ENCODE data around the gene SMIM45.
A peak's percentile ranks its signal among the peaks of the same experiment; 100 is the strongest.

SMIM45 gene

DNA sequence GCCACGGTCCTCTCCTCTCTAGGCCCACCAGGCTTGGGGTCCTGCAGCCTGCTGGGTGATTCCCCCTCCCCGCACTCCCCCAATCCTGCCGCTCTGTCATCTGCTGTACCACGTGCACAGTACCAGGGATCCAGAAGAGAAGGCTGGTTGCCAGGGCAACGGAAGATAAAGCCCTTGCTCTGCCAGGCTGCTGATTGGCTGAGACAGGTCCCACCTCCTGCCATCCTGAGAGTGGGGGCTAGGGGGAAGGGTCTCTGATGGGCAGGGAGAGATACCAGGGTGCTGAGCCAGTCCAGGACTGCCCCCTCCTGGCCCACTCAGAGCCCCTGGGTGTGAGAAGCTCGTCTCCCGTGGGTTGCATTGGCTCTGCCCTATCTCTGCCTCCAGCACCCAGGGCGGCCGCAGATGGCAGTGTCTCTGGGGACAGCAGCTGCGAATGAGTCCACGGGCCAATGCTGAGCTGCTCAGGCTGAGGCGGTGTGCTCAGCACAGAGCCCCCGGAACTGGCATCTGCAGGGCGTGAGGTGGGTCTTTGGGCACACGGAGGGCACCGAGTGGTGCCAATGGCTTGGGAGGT, at the start of gene SMIM45:
Gene SMIM45 (plus strand): TSS at position 253 of the 577 bp plus-strand sequence.
- H3K4me1 Mint-ChIP-seq (ENCODE audit: low read depth): peaks cover 6% of the 10 kb centered on the region
- no peak within 1 kb of the TSS for H3K4me3 Mint-ChIP-seq (ENCODE audit: low read depth)
- TF ChIP-seq, protein P1, sequence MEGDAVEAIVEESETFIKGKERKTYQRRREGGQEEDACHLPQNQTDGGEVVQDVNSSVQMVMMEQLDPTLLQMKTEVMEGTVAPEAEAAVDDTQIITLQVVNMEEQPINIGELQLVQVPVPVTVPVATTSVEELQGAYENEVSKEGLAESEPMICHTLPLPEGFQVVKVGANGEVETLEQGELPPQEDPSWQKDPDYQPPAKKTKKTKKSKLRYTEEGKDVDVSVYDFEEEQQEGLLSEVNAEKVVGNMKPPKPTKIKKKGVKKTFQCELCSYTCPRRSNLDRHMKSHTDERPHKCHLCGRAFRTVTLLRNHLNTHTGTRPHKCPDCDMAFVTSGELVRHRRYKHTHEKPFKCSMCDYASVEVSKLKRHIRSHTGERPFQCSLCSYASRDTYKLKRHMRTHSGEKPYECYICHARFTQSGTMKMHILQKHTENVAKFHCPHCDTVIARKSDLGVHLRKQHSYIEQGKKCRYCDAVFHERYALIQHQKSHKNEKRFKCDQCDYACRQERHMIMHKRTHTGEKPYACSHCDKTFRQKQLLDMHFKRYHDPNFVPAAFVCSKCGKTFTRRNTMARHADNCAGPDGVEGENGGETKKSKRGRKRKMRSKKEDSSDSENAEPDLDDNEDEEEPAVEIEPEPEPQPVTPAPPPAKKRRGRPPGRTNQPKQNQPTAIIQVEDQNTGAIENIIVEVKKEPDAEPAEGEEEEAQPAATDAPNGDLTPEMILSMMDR (IDR thresholded peaks at IDR 0.05; ENCODE audit: unreplicated experiment): no peak
- no peaks in the 10 kb centered on the region for H3K9me3 Mint-ChIP-seq (ENCODE audit: low read depth)
- peak within 1 kb of the TSS; percentile 74 for H3K27ac Mint-ChIP-seq
- no peaks in the 10 kb centered on the region for H3K36me3 Mint-ChIP-seq (ENCODE audit: insufficient read depth)
- H3K27me3 Mint-ChIP-seq: no peaks in the 10 kb centered on the region
- DNase-seq (ENCODE audit: low spot score, unreplicated experiment): no peak

DNA sequence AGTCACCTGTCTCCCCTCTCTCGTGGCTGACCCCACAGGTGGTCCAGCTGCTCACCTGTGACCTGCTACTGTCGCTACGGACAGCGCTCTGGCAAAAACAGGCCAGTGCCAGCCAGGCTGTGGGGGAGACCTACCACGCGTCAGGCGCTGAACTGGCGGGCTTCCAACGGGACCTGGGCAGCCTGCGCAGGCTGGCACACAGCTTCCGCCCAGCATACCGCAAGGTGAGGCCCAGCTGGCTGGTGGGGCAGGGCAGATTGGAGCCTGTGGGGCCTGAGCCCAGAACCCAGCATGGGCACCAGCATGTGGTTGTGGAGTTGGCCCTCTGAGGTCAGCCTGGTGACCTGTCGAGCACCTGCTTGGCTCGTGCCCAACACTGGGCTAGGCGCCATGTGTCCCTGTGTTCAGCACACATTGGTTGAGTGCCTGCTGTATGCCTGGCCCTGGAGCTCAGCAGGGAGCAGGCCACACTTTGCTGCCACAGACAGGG, 49.0 kb upstream of the SMIM45 start:
- H3K4me1 Mint-ChIP-seq (ENCODE audit: low read depth): no peaks in the 10 kb centered on the region
- no peak overlapping the region for H3K27ac Mint-ChIP-seq
- no peaks in the 10 kb centered on the region for H3K9me3 Mint-ChIP-seq (ENCODE audit: low read depth)
- peaks cover 13% of the 10 kb centered on the region for H3K36me3 Mint-ChIP-seq (ENCODE audit: insufficient read depth)
- DNase-seq (ENCODE audit: low spot score, unreplicated experiment): no peak
- H3K27me3 Mint-ChIP-seq: peaks cover 3% of the 10 kb centered on the region
- TF ChIP-seq, protein P1 (IDR thresholded peaks at IDR 0.05; ENCODE audit: unreplicated experiment): no peak
- H3K4me3 Mint-ChIP-seq (ENCODE audit: low read depth): no peak overlapping the region

DNA sequence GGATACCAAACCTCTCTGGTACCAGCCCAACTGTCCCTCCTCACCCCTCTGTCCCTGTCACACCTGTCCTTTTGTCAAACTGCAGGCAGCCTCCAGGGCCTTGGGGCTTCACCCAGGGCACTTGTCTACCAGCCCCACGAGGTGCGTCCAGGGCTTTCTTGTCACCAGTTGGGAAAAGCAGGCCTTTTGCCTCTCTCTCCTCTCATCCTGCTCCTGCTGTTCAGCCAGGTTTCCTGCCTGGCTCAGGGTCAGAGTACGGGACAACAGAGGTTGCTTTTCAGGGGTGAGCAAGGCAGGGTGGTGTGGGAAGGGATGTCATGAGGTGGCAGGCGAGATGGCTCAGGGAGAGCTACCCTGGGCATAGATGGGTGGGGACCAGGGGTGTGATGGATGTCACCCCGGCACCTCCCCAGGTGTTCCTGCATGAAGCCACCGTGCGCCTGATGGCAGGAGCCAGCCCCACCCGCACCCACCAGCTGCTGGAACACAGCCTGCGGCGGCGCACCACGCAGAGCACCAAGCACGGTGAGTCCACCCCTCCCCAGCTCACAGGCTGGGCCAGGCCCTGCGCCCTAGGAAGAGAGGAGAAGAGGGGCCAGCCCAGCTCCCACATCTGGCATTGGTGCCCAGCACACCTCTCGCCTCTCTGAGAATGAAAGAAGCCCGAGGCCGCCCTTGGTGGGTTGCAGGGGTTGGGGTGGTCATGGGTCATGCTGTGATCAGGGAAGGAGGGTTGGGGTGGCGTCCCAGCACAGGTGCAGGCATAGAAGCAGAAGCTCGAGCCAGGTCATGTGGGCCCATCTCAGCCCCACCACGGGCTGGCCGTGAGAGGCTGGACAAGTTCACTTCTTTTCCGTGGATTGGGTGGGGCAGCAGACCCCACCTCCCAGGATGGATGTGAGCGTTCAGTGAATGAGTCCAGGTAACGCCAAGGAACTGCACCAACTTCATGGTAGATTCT, 47.2 kb upstream of the SMIM45 start:
- no peak for DNase-seq (ENCODE audit: low spot score, unreplicated experiment)
- no peak overlapping the region for H3K4me3 Mint-ChIP-seq (ENCODE audit: low read depth)
- H3K4me1 Mint-ChIP-seq (ENCODE audit: low read depth): no peaks in the 10 kb centered on the region
- H3K27me3 Mint-ChIP-seq: peaks cover 13% of the 10 kb centered on the region
- peaks cover 9% of the 10 kb centered on the region for H3K36me3 Mint-ChIP-seq (ENCODE audit: insufficient read depth)
- TF ChIP-seq, protein P1 (IDR thresholded peaks at IDR 0.05; ENCODE audit: unreplicated experiment): no peak
- no peak overlapping the region for H3K27ac Mint-ChIP-seq
- no peaks in the 10 kb centered on the region for H3K9me3 Mint-ChIP-seq (ENCODE audit: low read depth)

DNA sequence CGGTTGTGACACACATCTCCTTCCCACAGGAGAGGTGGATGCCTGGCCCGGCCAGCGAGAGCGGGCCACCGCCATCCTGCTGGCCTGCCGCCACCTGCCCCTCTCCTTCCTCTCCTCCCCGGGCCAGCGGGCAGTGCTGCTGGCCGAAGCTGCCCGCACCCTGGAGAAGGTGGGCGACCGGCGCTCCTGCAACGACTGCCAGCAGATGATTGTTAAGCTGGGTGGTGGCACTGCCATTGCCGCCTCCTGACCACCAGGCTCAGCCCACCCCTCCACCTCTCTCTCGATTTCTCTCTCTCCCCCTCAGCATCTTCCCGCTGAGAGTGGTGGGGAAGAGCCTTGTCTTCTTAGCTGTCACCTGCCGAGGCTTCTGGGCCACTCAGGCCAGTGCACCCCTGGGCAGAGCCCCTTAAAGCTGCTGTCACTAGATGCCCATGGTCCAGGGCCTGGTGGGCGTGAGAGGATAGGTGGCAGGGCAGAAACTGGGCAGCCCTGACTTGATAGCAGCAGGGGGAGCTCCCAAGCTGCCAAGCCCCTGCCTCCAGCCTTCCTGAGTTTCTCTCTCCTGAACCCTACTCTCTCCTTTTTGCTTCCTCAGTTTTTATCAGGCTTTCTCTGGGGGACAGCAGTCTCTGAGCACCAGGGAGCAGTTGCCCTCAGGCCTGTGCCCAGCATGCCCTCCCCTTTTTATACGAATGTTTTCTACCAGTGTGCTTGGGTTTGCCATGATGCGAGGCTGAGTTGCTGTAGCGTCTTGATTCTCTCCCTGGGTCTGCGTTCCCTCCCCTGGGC, 46.3 kb upstream of the SMIM45 start:
- no peak for DNase-seq (ENCODE audit: low spot score, unreplicated experiment)
- Mint-ChIP-seq H3K9me3 (ENCODE audit: low read depth) (no peaks in the 10 kb centered on the region), H3K27me3 (peaks cover 13% of the 10 kb centered on the region), H3K4me3 (ENCODE audit: low read depth) (no peak overlapping the region), H3K27ac (peak overlapping the region; percentile 76), H3K36me3 (ENCODE audit: insufficient read depth) (peaks cover 9% of the 10 kb centered on the region), H3K4me1 (ENCODE audit: low read depth) (no peaks in the 10 kb centered on the region)
- TF ChIP-seq, protein P1 (IDR thresholded peaks at IDR 0.05; ENCODE audit: unreplicated experiment): no peak

DNA sequence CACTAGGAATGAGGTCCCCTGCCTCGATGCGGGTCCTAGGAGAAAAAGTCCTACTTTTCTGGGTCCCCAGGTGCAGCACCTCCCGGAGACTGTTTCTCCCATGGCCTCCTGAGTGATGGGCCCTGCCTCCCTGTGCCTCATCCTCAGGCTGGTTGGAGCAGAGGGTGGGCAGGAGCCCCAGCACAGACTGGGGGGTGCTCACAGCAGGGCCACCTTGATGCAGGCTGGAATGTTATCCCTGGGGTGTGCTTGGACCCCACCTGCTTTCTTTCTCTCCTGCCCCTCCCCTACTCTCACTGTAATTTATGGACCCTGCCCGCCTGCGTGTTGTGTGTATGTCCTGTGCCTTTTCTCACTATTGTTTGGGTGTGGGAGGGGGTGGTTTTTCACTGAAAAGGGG, 45.1 kb upstream of the SMIM45 start:
- peaks cover 20% of the 10 kb centered on the region for H3K27me3 Mint-ChIP-seq
- TF ChIP-seq, protein P1 (IDR thresholded peaks at IDR 0.05; ENCODE audit: unreplicated experiment): no peak
- H3K27ac Mint-ChIP-seq: no peak overlapping the region
- H3K4me3 Mint-ChIP-seq (ENCODE audit: low read depth): no peak overlapping the region
- no peaks in the 10 kb centered on the region for H3K4me1 Mint-ChIP-seq (ENCODE audit: low read depth)
- no peaks in the 10 kb centered on the region for H3K9me3 Mint-ChIP-seq (ENCODE audit: low read depth)
- peaks cover 9% of the 10 kb centered on the region for H3K36me3 Mint-ChIP-seq (ENCODE audit: insufficient read depth)
- no peak for DNase-seq (ENCODE audit: low spot score, unreplicated experiment)
